Measurements from ENCODE around the gene ATIC. TPM values are rescaled to one million over a fixed set of nuclear protein-coding genes. Genes with fewer than 3 reads are reported as not detected.

Gene ATIC
- total RNA-seq, 1 experiment from 2014 or later: 285 TPM

DNA sequence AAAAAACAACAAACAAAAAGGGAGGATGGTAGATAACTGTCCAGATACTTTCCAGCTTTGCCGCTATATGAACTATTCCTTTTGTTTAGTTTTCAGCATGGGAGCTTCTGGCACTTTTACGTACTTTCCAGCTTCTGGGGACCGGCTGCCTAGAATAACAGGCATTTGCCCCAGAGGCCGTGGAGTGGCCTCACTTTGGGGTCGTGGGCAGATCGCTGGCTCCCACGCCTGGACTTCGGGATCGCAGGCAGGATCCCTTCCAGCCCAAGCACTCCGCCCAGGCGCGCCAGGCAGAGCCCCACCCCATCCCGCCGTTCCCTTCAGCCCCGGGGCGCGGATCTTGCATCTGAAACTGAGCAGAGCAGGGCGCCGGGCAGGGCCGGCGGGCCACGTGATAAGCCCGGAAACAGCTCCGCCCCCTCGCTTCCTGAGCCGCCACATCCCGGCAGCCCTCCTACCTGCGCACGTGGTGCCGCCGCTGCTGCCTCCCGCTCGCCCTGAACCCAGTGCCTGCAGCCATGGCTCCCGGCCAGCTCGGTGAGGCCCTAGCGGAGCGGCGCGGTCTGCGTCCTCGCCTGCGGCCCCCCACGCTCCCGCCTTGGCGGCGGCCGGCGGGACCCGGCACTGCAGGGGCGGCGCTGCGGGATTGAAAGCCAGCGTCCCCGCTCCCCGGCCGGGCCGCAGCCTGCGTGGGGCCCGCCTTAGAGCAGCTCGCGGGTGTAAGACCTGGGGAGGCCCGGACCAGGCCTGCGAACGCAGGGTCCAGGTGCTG, at the start of gene ATIC (continued):
- TF ChIP-seq, protein P1, sequence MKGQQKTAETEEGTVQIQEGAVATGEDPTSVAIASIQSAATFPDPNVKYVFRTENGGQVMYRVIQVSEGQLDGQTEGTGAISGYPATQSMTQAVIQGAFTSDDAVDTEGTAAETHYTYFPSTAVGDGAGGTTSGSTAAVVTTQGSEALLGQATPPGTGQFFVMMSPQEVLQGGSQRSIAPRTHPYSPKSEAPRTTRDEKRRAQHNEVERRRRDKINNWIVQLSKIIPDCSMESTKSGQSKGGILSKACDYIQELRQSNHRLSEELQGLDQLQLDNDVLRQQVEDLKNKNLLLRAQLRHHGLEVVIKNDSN (CRISPR knock-in tag; IDR thresholded peaks at IDR 0.05): peak; percentile 97
- TF ChIP-seq FOXK1 (CRISPR knock-in tag; IDR thresholded peaks at IDR 0.05) (peak; percentile 93), FOXP1 (CRISPR knock-in tag; IDR thresholded peaks at IDR 0.05; ENCODE audit: borderline replicate concordance) (peak; percentile 98)
- TF ChIP-seq, protein P2, sequence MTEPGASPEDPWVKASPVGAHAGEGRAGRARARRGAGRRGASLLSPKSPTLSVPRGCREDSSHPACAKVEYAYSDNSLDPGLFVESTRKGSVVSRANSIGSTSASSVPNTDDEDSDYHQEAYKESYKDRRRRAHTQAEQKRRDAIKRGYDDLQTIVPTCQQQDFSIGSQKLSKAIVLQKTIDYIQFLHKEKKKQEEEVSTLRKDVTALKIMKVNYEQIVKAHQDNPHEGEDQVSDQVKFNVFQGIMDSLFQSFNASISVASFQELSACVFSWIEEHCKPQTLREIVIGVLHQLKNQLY (CRISPR knock-in tag; IDR thresholded peaks at IDR 0.05): 0 out of 2 replicates have a peak, but pooled peaks have one; percentile 54
- TF ChIP-seq, protein P3, sequence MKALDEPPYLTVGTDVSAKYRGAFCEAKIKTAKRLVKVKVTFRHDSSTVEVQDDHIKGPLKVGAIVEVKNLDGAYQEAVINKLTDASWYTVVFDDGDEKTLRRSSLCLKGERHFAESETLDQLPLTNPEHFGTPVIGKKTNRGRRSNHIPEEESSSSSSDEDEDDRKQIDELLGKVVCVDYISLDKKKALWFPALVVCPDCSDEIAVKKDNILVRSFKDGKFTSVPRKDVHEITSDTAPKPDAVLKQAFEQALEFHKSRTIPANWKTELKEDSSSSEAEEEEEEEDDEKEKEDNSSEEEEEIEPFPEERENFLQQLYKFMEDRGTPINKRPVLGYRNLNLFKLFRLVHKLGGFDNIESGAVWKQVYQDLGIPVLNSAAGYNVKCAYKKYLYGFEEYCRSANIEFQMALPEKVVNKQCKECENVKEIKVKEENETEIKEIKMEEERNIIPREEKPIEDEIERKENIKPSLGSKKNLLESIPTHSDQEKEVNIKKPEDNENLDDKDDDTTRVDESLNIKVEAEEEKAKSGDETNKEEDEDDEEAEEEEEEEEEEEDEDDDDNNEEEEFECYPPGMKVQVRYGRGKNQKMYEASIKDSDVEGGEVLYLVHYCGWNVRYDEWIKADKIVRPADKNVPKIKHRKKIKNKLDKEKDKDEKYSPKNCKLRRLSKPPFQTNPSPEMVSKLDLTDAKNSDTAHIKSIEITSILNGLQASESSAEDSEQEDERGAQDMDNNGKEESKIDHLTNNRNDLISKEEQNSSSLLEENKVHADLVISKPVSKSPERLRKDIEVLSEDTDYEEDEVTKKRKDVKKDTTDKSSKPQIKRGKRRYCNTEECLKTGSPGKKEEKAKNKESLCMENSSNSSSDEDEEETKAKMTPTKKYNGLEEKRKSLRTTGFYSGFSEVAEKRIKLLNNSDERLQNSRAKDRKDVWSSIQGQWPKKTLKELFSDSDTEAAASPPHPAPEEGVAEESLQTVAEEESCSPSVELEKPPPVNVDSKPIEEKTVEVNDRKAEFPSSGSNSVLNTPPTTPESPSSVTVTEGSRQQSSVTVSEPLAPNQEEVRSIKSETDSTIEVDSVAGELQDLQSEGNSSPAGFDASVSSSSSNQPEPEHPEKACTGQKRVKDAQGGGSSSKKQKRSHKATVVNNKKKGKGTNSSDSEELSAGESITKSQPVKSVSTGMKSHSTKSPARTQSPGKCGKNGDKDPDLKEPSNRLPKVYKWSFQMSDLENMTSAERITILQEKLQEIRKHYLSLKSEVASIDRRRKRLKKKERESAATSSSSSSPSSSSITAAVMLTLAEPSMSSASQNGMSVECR (CRISPR knock-in tag; IDR thresholded peaks at IDR 0.05; ENCODE audit: borderline replicate concordance): 0 out of 2 replicates have a peak, but pooled peaks have one; percentile 38
- TF ChIP-seq, protein P4, sequence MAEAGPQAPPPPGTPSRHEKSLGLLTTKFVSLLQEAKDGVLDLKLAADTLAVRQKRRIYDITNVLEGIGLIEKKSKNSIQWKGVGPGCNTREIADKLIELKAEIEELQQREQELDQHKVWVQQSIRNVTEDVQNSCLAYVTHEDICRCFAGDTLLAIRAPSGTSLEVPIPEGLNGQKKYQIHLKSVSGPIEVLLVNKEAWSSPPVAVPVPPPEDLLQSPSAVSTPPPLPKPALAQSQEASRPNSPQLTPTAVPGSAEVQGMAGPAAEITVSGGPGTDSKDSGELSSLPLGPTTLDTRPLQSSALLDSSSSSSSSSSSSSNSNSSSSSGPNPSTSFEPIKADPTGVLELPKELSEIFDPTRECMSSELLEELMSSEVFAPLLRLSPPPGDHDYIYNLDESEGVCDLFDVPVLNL (CRISPR knock-in tag; IDR thresholded peaks at IDR 0.05; ENCODE audit: borderline replicate concordance, low read depth): peak; percentile 63; the same call in 1 of the 2 replicates
- TF ChIP-seq, protein P5, sequence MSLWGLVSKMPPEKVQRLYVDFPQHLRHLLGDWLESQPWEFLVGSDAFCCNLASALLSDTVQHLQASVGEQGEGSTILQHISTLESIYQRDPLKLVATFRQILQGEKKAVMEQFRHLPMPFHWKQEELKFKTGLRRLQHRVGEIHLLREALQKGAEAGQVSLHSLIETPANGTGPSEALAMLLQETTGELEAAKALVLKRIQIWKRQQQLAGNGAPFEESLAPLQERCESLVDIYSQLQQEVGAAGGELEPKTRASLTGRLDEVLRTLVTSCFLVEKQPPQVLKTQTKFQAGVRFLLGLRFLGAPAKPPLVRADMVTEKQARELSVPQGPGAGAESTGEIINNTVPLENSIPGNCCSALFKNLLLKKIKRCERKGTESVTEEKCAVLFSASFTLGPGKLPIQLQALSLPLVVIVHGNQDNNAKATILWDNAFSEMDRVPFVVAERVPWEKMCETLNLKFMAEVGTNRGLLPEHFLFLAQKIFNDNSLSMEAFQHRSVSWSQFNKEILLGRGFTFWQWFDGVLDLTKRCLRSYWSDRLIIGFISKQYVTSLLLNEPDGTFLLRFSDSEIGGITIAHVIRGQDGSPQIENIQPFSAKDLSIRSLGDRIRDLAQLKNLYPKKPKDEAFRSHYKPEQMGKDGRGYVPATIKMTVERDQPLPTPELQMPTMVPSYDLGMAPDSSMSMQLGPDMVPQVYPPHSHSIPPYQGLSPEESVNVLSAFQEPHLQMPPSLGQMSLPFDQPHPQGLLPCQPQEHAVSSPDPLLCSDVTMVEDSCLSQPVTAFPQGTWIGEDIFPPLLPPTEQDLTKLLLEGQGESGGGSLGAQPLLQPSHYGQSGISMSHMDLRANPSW (CRISPR knock-in tag; conservative IDR thresholded peaks at IDR 0.05; ENCODE audit: low read depth): no peak
- TF ChIP-seq, protein P6, sequence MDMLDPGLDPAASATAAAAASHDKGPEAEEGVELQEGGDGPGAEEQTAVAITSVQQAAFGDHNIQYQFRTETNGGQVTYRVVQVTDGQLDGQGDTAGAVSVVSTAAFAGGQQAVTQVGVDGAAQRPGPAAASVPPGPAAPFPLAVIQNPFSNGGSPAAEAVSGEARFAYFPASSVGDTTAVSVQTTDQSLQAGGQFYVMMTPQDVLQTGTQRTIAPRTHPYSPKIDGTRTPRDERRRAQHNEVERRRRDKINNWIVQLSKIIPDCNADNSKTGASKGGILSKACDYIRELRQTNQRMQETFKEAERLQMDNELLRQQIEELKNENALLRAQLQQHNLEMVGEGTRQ (CRISPR knock-in tag; IDR thresholded peaks at IDR 0.05): peak; percentile 98

DNA sequence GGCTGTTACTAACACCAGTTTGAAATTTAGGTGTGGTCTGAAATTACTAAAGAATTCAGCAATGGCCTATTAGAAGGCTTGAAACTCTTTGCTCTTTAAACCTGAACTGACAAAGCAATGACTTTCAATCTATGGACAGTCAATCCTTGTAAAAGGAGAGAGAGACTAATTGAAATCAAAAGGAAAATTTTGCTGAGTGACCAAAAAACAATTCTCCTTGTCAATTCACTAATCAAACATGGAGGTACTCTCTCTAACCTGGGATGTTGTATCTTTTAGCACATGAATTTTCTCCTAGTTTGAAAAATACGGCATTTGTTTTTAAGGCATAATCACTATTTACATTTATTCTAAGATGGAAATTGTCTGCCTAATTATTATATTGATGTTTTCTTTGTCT, 49.6 kb upstream of the ATIC start:
- no peaks in the 10 kb centered on the region for H3K36me3 Mint-ChIP-seq
- H3K4me3 Mint-ChIP-seq: no peak overlapping the region
- ATAC-seq (no peak), DNase-seq (ENCODE audit: low spot score) (no peak)
- no peaks in the 10 kb centered on the region for H3K27me3 Mint-ChIP-seq (ENCODE audit: low read depth)
- no peak overlapping the region for H3K27ac Mint-ChIP-seq
- ChIA-PET CTCF (no interaction called here), POLR2A (no interaction called here)
- H3K4me1 Mint-ChIP-seq: no peaks in the 10 kb centered on the region
- no peaks in the 10 kb centered on the region for H3K9me3 Mint-ChIP-seq
- TF ChIP-seq, protein P7, sequence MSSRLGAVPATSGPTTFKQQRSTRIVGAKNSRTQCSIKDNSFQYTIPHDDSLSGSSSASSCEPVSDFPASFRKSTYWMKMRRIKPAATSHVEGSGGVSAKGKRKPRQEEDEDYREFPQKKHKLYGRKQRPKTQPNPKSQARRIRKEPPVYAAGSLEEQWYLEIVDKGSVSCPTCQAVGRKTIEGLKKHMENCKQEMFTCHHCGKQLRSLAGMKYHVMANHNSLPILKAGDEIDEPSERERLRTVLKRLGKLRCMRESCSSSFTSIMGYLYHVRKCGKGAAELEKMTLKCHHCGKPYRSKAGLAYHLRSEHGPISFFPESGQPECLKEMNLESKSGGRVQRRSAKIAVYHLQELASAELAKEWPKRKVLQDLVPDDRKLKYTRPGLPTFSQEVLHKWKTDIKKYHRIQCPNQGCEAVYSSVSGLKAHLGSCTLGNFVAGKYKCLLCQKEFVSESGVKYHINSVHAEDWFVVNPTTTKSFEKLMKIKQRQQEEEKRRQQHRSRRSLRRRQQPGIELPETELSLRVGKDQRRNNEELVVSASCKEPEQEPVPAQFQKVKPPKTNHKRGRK (CRISPR knock-in tag; IDR thresholded peaks at IDR 0.05; ENCODE audit: borderline replicate concordance): no peak
- TF ChIP-seq ETV6 (CRISPR knock-in tag; IDR thresholded peaks at IDR 0.05): no peak
- no peak for TF ChIP-seq PRRX2 (CRISPR knock-in tag; IDR thresholded peaks at IDR 0.05)
- TF ChIP-seq CREB1 (CRISPR knock-in tag; IDR thresholded peaks at IDR 0.05): no peak
- TF ChIP-seq, protein P4 (CRISPR knock-in tag; IDR thresholded peaks at IDR 0.05; ENCODE audit: borderline replicate concordance, low read depth): no peak
- no peak for TF ChIP-seq ELF4 (CRISPR knock-in tag; IDR thresholded peaks at IDR 0.05; ENCODE audit: low read depth)
- TF ChIP-seq FOXP1 (CRISPR knock-in tag; IDR thresholded peaks at IDR 0.05; ENCODE audit: borderline replicate concordance): no peak
- no peak for TF ChIP-seq ZNF396 (CRISPR knock-in tag; IDR thresholded peaks at IDR 0.05; ENCODE audit: borderline replicate concordance)
- TF ChIP-seq, protein P8, sequence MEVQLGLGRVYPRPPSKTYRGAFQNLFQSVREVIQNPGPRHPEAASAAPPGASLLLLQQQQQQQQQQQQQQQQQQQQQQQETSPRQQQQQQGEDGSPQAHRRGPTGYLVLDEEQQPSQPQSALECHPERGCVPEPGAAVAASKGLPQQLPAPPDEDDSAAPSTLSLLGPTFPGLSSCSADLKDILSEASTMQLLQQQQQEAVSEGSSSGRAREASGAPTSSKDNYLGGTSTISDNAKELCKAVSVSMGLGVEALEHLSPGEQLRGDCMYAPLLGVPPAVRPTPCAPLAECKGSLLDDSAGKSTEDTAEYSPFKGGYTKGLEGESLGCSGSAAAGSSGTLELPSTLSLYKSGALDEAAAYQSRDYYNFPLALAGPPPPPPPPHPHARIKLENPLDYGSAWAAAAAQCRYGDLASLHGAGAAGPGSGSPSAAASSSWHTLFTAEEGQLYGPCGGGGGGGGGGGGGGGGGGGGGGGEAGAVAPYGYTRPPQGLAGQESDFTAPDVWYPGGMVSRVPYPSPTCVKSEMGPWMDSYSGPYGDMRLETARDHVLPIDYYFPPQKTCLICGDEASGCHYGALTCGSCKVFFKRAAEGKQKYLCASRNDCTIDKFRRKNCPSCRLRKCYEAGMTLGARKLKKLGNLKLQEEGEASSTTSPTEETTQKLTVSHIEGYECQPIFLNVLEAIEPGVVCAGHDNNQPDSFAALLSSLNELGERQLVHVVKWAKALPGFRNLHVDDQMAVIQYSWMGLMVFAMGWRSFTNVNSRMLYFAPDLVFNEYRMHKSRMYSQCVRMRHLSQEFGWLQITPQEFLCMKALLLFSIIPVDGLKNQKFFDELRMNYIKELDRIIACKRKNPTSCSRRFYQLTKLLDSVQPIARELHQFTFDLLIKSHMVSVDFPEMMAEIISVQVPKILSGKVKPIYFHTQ (CRISPR knock-in tag; IDR thresholded peaks at IDR 0.05): no peak
- no peak for TF ChIP-seq SMAD4 (CRISPR knock-in tag; IDR thresholded peaks at IDR 0.05)
